Omental fat pad (tissue), 4 donors: Measurements from ENCODE around the gene MXRA5. TPM values are rescaled to one million over a fixed set of nuclear protein-coding genes. Genes with fewer than 3 reads are reported as not detected.

Experiments used
- ATAC-seq: fragments of 150-250 bp; one replicate; pipeline ENCODE4 v1.9.1; 2016; ENCODE audit warnings: mild to moderate bottlenecking, moderate library complexity; ENCODE audit not compliant: low FRiP score
- DNase-seq: peaks from one replicate; pipeline ENCODE4 v3.0.0-alpha.2; 2019; ENCODE audit warnings: low spot score
- CTCF ChIP-seq, 3 donors: fragments of 450-650 bp; IDR thresholded peaks; one replicate each; pipeline ENCODE4 v1.5.1; 2016 to 2017; ENCODE audit warnings: antibody characterized with exemption in 3 of 3, mild to moderate bottlenecking in 3 of 3, moderate library complexity in 2 of 3
- total RNA-seq, 4 donors: library from RNA; depleted of rRNA; stranded (reverse); fragments of >200 nt; gene quantifications; one replicate each; pipeline ENCODE4 v1.1.0, GENCODE V29; 2016

The MXRA5 gene
- total RNA-seq, 4 donors from 2014 or later, result 0.32 to 5.8 (median 2.0) TPM

DNA sequence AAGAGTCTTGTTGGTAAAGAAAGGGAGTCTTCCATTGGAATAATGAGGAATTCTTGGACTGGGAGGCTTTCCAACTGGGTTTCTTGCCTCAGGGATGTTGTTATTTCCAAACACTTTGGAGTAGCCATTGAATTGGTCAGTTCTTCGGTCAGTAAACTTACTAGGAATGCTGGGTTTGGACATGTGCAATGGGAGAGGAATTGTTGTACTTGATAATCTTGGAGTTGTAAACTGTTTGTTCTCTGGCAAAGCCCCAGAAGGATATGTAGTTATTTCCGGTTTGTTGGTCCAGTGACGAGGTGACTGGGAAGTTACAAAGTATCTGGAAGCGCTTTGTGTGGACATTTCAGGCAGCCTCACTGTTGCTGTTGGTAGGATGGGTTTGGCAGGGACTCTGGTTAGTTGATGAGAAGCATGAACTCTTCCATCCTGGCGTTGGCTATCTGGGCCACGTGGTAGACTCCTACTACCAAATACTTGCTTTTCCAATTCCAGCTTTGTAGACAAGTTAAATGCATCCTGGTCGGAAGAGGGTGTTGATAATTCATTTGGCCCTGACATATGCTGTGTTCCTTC lies 25.9 kb downstream of the MXRA5 start:
- DNase-seq (no peak), ATAC-seq (no peak)
- TF ChIP-seq CTCF (IDR thresholded peaks at IDR 0.05), result no peak

GRCh38 chrX:3317191-3317718 lies 29.2 kb downstream of the MXRA5 start:
- ATAC-seq, result no peak
- no peak for TF ChIP-seq CTCF (IDR thresholded peaks at IDR 0.05)
- no peak for DNase-seq

DNA sequence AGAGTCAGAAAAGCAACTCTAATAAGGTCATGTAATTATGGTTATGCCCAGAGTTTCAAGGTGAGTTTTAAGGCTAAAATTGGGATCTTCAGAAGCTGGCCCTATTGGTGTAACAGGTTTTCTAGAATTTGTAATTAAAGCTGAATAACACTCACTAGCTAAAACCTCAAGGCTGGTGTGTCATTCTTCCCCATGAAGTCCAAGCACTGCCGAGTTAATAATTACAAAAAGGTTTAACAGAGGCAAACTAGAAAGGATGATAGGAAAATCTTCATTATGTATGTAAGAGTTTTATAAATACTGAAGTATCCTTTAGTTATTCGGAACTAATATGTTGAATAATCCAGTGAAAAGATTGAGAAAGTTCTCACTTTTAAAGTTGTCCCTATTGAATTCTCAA lies 34.3 kb downstream of the MXRA5 start:
- no peak for TF ChIP-seq CTCF (IDR thresholded peaks at IDR 0.05)
- no peak for DNase-seq

GRCh38 chrX:3307881-3308280 lies 38.6 kb downstream of the MXRA5 start:
- no peak for ATAC-seq
- no peak for TF ChIP-seq CTCF (IDR thresholded peaks at IDR 0.05)
- DNase-seq, result no peak

More for the DNA sequence above, 34.3 kb downstream of the MXRA5 start:
- no peak for ATAC-seq

DNA sequence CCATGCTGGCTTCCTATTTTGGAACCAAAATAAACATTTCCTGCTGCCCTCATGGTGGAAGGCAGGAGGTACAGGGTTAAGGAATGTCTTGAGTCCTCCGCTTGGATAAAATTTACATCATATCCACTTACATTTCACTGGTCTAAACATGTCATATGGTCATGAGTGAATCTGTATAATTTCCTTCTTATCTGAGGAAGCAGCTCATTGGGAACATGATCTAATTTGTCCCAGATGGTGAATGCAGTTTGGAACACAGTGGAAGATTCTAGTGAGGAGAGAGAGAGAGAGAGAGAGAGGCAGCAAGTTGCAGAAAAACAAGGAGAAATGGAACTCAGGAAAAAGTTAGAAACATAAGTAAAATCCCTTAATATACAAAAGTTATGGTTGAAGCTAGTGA lies 46.8 kb downstream of the MXRA5 start:
- no peak for ATAC-seq
- TF ChIP-seq CTCF (IDR thresholded peaks at IDR 0.05), result no peak
- no peak for DNase-seq

- TF ChIP-seq CTCF (IDR thresholded peaks at IDR 0.05), result no peak
- ATAC-seq, result no peak
- DNase-seq, result no peak
Observed at GRCh38 chrX:3295731-3296130, 50.7 kb downstream of the MXRA5 start.

GRCh38 chrX:3293251-3293650 lies 53.2 kb downstream of the MXRA5 start:
- DNase-seq (no peak), ATAC-seq (no peak)
- TF ChIP-seq CTCF (IDR thresholded peaks at IDR 0.05), result no peak
